NCI-H1105 treated with DMSO at 0.1 percent for 48 hours (cell line): Measurements from ENCODE around the gene TCEANC2.

Experiments
- DNase-seq: peaks from one replicate; lab custom pipeline; 2025; lab: John Stamatoyannopoulos, UW

The TCEANC2 gene

DNA sequence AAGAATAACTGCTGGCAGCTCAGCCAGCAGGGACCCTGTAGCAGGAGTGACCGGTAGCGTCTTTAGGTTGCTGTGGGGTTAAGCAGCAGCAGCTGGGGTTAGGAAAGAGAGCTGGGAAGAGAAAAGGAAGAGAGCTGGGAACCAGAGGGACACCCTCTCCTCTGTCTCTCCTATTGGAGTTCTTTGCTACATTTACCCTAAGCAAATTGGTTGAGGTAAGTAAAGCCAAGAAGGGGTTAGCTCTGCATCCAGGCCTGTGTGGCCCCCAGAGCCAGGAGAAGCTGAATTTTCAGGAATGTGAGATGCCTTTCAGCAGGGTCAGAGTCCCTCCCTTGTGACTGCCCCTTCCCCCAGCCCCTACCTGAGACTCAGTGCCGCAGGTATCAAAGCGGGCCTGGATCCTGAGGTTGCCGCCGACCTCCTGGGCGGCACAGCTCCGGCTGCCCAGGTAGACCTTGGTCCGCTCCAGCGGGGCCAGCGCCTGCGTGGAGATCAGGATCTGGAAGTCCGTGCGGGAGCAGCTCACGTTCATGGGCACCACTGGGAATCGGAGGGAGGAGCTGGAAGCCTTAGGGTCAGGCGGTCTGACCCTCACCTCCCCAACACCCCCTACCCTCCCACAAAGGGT, 83.0 kb downstream of the TCEANC2 start:
- DNase-seq, result no peak

DNA sequence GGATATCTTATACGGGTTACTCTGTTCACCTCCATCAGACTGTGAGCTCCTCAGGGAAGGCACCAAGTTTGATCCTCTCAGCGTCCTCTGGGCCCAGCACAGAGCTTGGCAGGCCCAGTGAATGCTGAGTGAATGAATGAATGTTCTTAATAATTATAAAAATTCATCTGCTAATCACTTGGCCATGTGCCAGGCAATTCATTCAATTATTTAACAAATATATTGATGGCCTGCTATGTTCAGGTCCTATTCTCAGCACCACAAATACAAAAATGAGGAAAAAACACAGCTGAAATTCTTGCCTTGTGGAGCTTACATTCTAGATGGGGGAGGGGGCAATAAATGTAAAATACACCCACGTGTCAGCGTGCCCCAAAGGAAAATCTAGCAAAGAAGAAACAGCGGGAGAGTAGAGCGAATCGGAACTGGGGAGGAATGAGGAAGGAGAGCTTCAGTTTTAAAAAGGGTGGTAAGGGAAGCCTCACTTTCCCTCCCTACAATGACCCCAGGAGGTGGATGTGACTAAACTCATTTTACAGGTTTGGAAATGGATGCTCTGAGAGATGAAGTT, 83.6 kb downstream of the TCEANC2 start:
- no peak for DNase-seq

DNA sequence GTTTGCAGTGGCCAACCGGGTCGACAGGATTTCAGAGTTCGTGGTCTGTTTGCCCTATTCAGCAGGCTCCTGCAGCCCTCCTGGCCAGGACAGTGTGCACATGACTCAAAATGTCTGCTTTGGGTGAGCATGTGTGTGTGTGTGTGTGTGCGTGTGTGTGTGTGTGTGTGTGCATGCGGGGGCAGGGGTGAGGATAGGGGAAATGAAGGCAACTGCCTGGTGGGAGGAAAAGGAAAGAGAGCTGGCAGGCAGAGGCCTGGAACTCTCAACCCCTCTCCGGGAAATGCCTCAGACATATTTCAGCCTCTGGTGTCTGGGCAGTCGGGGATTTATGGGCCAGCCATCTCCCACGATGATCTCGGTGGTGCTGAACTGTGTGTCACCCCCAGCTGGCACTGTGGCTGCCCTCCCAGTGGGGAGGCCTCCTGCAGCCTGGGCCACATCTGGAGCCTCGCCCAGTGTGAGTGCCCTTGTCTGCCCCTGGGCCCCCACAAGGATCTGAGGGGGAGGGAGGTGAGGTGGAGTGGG, 84.2 kb downstream of the TCEANC2 start:
- DNase-seq, result no peak

DNA sequence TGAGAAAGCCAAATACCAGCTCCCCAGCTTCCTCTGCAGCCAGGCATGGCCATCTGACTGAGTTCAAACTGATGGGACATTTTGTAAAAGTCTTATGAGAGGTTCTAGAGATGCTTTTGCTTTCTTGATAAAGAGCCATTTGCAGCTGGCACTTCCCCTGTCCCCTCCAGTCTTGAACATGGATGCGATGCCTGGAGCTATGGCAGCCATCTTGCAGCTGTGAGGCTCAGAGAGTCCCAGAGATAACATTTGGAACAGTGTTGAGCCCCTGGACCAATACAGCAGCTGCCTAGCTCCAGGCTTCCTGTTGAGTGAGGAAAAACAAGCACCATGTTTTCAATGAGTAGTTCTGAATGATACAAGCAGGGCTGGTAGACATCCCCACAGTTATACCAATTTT, 85.6 kb downstream of the TCEANC2 start:
- no peak for DNase-seq

DNA sequence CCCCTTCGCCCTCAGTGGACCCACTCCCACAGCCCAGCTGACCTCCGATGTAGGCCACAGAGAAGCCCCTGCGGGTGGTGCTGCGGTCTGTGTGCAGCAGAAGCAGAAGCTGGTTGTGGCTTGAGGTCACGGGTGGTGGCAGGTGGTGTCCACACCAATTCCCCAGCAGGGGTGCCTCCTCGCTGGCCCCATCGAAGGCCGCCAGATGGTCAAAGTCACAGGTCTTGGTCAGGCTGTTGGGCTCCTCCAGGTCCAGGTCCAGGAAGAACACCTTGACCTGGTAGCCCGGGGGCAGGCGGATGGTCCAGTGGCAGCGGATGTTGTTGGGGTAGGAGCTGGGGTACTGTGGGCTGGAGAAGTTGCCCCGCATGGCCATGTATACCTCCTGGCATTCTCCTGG, 86.3 kb downstream of the TCEANC2 start:
- no peak for DNase-seq

DNA sequence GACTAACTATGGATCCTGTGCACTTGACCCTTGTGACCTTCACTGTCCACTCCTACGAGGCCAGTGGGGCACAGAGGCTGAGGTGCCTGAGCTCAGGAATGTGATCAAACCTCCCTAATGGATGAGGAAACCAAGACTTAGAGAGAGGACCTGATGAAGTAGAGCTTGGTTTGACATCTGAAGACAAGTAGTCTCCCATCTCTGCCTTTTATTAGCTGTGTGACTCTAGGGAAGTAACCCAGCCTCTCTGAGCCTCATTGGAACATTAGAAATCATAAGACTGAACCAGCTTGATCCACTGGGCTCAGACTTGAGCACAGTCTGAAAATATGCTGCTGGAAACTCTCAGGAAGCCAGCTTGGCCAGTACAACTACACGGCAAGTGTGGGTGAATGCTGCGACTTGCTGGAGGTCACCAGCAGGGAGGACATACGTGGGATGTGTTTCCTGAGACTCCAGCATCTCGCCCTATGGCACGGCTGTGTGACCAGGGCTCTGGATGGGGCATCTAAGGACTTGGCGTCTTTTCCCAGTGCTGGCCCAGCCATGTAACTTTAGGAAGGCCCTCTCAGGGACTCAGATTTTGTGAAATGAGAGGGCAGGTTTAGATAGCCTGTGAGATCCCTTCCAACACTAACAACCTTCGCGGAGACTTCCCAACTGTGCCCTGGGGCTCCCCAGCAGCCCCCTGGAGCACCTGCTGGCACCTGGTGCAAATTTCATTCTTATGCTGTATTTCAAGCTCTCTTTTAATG, 88.9 kb downstream of the TCEANC2 start:
- no peak for DNase-seq

DNA sequence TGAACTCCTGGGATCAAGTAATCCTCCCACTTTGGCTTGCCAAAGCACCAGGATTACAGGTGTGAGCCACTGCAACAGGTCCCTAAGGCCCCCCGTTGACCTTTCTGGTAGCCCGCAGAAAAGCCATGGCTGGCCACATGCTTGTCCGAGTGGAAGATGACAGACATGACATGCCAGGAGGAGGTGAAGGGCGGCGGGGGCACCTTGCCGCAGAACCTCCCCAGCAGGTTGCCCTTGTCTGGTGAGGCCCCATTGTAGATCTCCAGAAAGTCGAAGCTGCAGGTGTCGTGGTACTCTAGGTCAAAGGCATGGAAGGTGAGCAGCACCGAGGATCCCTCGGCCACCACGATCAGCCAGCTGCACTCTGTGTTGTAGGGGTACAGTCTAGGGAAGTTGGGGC, 91.0 kb downstream of the TCEANC2 start:
- DNase-seq, result no peak

DNA sequence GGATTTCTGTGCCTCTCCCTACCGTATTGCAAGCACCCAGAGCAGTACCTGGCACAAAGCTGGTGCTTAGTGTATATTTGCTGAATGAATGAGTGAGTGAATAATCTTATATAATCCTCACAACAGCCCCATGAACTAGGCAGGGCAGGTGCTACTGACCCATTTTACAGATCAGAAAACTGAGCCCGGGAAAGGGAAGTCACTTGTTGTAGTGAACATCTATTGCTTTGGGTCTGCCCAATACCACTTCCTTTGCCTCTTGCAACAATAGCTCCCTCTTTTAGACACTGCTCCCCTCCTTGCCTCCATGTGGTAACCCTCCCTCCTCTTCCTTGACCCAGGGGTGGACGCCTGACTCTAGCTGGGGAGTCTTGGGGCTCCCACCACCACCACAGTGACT, 96.3 kb downstream of the TCEANC2 start:
- no peak for DNase-seq

DNA sequence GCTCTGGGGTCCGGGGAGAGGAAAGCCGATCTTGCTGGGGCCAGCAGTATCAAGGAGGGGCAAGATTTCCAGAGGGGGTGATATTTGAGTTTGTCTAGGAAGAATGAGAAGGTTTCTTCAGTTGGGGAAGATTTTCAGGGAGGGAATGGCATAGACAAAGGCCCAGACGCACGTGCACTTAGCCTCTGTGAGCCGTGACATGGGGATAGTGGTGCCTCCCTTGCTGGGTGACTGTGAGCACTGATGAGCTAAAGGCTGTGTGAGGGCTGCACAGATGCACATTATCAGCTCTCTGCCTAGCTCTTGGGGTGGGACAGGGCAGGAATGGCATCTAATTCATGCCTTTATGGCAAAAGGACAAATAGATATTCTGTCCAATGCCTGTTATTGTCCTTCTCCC, 97.6 kb downstream of the TCEANC2 start:
- no peak for DNase-seq

DNA sequence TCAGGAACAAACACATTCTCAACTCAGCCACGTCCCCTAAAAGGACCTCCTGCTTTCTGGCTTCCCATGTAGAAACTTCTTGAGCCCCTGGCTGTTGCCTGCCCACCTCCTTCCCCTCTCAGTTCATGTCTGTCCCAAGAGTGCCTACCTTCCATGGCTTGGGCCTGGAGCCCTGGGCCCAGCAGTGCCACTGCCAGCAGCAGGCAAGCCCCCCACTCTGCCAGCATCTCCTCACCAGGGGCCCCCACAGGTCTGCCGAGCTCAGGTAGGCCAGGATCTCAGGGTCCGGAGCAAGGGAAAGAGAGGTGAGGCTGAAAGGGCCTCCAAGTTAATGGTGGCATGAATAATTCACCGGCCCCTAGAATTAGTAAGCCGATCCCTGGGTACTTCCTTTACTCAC, 99.3 kb downstream of the TCEANC2 start, which contains the start of gene CDCP2:
Gene CDCP2 (minus strand): TSS at position 305 of the 400 bp plus-strand sequence. CDS start 78 bp downstream, at position 227.
- no peak for DNase-seq

DNA sequence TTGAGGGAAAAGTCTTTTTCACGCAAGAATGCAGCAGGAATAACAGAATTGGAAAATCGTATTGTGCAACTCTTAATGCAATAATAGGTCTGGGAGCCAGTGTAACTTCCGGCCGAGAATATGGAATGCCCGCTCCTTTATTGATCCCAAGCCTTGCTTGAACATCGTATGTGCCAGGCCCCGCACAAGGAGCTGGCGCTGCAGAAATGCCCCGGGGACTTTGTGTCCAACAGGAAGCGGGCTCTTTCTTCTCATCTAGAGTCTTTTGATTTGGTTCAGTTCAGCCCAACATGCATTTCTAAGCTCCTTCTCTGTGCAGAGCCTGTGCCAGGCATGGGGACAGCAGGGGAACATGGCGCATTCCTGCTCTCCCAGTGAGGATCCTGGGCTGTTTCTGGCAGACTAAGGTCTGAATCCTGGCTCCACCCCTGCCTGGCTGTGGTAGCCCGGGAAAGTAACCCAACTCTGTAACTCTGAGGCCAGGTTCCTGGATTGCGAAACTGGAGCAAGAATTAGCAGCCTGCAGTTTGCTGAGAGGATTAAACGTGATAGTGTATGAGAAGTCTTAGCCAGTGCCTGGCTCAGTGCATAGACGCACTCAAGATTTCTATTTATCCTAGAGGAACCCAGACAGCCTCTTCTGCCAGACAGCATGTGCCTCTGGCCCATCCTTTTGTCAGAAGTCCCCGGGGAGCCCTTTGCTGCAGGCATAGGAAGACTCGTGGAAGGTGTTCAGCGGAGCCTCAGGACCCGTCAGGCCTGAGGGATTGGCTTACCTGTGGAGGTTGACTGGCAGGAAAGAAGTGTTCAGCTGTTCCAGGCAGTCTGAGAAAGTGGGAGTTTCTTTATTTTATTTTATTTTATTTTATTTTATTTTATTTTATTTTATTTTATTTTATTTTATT, 100.4 kb downstream of the TCEANC2 start:
- no peak for DNase-seq
